GM21528 (cell line): Measurements from ENCODE around the gene WASF1.
"Not testable (repeated sequence)": the region's sequence is repeated elsewhere in the genome, so short reads cannot be mapped to it uniquely, and the experiment has no call there.

Experiments
- ATAC-seq: cut with Tn5 transposase; IDR thresholded peaks from one replicate; pipeline ENCODE4 v1.9.1; 2021; ENCODE audit warnings: mild to moderate bottlenecking, moderate library complexity; ENCODE audit not compliant: unreplicated experiment, low FRiP score

WASF1 gene

GRCh38 chr6:110095101-110095500 lies 84.4 kb downstream of the WASF1 start:
- ATAC-seq, result no peak

- ATAC-seq, result no peak
Measured at GRCh38 chr6:110093981-110094380, 85.5 kb downstream of the WASF1 start.

GRCh38 chr6:110090876-110091275 lies 88.6 kb downstream of the WASF1 start:
- no peak for ATAC-seq

GRCh38 chr6:110089323-110089722 lies 90.1 kb downstream of the WASF1 start:
- ATAC-seq, result no peak

GRCh38 chr6:110085285-110085684 lies 94.2 kb downstream of the WASF1 start:
- ATAC-seq, result no peak

GRCh38 chr6:110083875-110084585 lies 95.4 kb downstream of the WASF1 start:
- no peak for ATAC-seq

- ATAC-seq, result no peak
Measured at GRCh38 chr6:110075406-110075805, 104.1 kb downstream of the WASF1 start.

- not testable (repeated sequence) for ATAC-seq
Measured at GRCh38 chr6:110073474-110073873, 106.0 kb downstream of the WASF1 start.

- no peak for ATAC-seq
Measured at GRCh38 chr6:110068592-110068967, 110.9 kb downstream of the WASF1 start.

- ATAC-seq, result no peak
Measured at GRCh38 chr6:110067837-110068591, 111.5 kb downstream of the WASF1 start.

GRCh38 chr6:110064744-110065524 lies 114.5 kb downstream of the WASF1 start:
- no peak for ATAC-seq

GRCh38 chr6:110063594-110064263 lies 115.7 kb downstream of the WASF1 start:
- no peak for ATAC-seq

GRCh38 chr6:110055387-110055735 lies 124.1 kb downstream of the WASF1 start:
- no peak for ATAC-seq

GRCh38 chr6:110054664-110055386 lies 124.6 kb downstream of the WASF1 start:
- ATAC-seq, result no peak

- ATAC-seq, result no peak
Measured at GRCh38 chr6:110053395-110054240, 125.9 kb downstream of the WASF1 start.

- ATAC-seq, result no peak
Measured at GRCh38 chr6:110050440-110050813, 129.0 kb downstream of the WASF1 start.
